M059J (cell line): Measurements from ENCODE around the gene CTSO. TPM values are rescaled to one million over a fixed set of nuclear protein-coding genes. Genes with fewer than 3 reads are reported as not detected.

Experiments
- total RNA-seq: library from RNA; depleted of rRNA; stranded (reverse); fragments of >200 nt; shearing (Covaris generic); gene quantifications from 2 replicates; pipeline ENCODE4 v1.2.3, GENCODE V29; 2014; rRNA removed

CTSO gene
- total RNA-seq, 1 experiment from 2014 or later: 16.1 TPM

Other genes starting within 250 kb of the CTSO start
- gene GUCY1B1, start 194.8 kb downstream of the CTSO start, total RNA-seq: 1.2 and 3.2 TPM in 2 replicates
- not detected in 2 replicates for gene ASIC5, start 87.6 kb downstream of the CTSO start, total RNA-seq
- gene TDO2, start 50.2 kb downstream of the CTSO start, total RNA-seq: 5.7 and 6.5 TPM in 2 replicates